ENCODE measurements around the gene MKRN2OS.

Gene MKRN2OS

DNA sequence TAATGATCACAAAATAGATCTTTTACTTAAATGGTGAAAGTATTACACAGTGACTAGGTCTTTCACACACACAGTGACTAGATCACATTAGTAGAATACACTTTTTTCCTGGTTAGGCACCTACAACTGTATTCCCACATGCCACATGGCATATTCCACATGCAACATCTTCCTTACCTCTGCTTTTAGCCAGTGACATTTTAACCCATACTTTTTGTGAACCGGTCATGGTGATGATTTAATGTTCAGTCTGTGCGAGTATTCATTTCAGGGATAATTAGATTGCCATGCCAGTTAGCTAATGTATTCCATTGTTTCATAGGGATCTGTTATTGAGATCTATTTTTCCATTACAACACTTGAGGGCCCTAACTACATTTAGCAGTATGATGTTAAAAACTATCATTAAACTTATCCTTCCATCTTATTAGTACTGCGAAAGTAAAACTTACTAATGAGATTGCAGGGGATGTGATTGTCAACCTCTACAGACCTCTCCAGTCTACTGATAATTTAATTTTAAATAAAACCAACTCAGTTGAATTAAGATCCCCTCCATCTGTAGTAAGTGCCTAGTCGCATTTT, 32.7 kb downstream of the MKRN2OS start:
- no peak for DNase-seq

- DNase-seq = no peak
These were observed 35.8 kb downstream of the MKRN2OS start for GRCh38 chr3:12509466-12509865.

- DNase-seq = no peak
These were observed 37.0 kb downstream of the MKRN2OS start for GRCh38 chr3:12508291-12508700.

- no peak for DNase-seq
These were observed 37.6 kb downstream of the MKRN2OS start for GRCh38 chr3:12507591-12508281.

- no peak for DNase-seq
These were observed 39.0 kb downstream of the MKRN2OS start for GRCh38 chr3:12506201-12506709.

DNA sequence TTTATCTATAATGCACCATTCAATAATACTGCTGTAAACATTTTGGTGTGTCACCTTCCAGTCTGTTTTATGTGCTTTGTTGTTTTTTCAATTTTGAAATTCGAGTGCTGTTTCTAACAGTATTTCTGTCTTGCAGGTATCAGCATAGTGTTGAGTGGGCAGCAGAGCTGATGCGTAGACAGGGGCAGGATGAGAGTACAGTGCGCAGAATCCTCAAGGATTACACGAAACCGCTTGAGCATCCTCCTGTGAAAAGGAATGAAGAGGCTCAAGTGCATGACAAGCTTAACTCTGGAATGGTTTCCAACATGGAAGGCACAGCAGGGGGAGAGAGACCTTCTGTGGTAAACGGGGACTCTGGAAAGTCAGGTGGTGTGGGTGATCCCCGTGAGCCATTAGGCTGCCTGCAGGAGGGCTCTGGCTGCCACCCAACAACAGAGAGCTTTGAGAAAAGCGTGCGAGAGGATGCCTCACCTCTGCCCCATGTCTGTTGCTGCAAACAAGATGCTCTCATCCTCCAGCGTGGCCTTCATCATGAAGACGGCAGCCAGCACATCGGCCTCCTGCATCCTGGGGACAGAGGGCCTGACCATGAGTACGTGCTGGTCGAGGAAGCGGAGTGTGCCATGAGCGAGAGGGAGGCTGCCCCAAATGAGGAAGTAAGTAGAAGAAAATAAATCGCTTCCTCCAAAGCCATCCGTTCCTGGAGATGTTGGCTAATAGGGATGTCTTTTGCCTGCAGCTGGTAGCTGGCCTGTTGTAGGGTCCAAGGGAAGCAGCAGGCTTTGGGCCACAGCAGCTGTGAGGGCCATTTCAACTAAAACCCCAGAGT, 42.0 kb downstream of the MKRN2OS start:
- DNase-seq = no peak

DNA sequence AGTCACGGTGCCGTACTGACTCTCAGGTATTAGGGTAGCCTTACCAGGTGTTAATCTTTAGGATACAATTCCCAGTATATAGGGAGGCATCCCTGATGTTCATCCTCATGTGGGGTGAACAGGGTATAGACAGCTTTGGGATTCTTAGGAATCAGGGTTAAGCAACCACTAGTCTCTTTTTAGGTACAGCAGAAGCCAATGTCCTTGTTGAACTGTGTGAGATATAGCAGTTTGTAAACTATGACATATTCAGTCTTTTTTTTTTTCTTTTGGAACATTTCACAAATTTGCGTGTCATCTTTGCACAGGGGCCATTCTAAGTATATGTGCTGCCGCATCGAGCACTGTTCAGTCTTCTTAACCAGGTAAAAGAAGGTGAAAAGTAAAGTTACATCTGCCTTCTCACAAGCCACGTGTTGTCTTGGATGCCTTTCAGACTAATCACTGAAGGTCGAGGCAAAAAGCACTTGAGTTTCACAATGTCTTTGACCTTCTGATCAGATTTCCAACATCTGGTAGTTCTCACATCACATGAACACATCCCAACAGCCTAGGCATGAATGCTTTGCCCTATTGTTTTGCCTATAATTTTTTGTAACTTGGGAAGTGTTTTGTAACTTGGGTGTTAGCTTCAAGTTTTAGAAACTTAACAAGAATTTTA, 43.8 kb downstream of the MKRN2OS start:
- no peak for DNase-seq

- DNase-seq = no peak
These were observed 45.8 kb downstream of the MKRN2OS start for GRCh38 chr3:12499474-12499873.

DNA sequence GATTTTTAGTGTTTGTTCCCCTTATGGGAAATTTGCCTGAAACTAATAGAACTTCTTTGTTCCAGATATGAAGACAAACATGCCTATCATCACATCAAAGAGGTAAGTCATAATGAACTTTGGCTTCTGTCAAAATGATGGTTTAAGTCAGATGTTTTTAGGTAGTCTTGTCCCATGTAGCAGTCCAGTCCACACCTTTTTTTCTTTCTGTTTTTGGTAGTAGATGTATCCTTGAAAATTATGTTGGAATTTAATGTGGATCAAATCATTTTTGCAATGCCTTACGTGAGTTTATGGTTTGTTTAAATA, 48.9 kb downstream of the MKRN2OS start:
- no peak for DNase-seq

- DNase-seq = no peak
These were observed 49.4 kb downstream of the MKRN2OS start for GRCh38 chr3:12495749-12496452.

DNA sequence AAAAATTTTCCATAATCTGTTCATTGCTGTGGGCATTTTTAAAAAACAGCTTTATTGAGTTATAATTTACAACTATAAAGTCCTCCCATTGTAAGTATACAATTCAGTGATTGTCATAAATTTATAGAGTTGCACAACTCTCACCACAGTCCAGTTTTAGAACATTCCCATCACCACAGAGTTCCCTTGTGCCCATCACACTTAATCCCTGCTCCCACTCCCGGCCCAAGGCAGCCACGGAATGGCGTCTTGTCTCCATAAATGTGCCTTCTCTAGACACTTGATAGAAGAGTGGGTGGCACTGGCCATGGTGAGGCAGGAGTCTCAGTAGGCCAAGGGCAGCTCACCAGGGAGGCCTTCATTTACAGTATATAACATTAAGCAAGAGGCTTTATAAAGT, 54.8 kb downstream of the MKRN2OS start:
- DNase-seq = no peak

DNA sequence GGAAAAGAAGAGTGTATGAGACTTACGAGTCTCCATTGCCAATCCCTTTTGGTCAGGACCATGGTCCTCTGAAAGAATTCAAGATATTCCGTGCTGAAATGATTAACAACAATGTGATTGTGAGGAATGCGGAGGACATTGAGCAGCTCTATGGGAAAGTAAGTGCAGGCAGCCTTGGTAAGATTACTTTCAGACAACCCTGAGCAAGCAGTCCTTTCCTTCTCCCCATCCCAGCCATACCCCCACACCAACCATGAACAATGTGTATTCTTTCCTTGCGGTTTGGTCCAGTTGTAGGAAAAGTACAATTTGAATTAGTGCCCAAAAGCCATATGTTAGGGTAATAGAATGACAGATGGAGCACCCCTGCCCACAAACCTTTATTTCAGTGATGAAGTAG, 55.5 kb downstream of the MKRN2OS start:
- no peak for DNase-seq
